GM21360 (cell line): Measurements from ENCODE around the gene ACSF3.
"Not testable (repeated sequence)": the region's sequence is repeated elsewhere in the genome, so short reads cannot be mapped to it uniquely, and the experiment has no call there.

Source experiments
- ATAC-seq: cut with Tn5 transposase; IDR thresholded peaks from one replicate; pipeline ENCODE4 v1.9.1; 2021; ENCODE audit warnings: mild to moderate bottlenecking, moderate library complexity; ENCODE audit not compliant: unreplicated experiment

The ACSF3 gene

DNA sequence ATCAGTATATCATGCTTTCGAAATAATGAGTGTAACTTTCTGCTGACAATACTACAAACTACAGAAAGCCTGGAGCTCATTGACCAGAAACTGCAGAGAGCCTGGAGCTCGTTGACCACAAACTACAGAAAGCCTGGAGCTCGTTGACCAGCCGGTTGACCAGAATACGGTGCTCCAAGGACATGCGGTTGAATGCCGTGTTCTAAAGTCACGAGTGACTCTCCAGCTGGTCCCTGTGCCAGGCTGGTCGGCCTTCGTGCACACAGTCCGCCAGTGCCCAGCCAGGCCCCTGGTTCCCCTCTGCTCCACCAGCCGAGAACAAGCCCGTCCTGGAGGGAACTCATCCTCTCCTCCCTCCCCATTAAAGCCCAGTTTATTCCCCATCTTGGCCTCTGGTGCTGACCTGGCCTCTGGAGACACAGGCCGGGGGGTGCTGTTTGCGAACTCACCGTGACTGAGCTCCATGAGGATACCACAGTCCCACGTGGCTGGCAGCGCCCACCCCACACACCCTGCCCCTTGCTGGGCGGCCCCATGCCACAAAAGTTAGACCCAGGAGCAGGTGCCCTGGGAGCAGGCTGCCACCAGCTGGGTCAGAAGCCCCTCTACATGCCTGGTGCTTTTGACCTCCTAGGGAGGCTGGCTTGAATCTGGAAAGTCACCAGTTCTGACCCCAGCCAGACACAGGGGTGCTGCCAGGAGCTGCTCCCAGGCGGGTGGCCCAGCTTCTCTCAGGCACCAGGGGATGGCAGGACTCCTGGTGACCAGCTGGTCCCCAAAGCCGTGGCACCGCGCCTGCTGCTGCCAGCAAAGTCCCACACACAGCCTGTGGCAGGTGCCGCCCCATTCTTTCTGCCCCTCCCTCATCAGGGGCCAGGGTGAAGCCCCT, 62.4 kb downstream of the ACSF3 start:
- no peak for ATAC-seq

DNA sequence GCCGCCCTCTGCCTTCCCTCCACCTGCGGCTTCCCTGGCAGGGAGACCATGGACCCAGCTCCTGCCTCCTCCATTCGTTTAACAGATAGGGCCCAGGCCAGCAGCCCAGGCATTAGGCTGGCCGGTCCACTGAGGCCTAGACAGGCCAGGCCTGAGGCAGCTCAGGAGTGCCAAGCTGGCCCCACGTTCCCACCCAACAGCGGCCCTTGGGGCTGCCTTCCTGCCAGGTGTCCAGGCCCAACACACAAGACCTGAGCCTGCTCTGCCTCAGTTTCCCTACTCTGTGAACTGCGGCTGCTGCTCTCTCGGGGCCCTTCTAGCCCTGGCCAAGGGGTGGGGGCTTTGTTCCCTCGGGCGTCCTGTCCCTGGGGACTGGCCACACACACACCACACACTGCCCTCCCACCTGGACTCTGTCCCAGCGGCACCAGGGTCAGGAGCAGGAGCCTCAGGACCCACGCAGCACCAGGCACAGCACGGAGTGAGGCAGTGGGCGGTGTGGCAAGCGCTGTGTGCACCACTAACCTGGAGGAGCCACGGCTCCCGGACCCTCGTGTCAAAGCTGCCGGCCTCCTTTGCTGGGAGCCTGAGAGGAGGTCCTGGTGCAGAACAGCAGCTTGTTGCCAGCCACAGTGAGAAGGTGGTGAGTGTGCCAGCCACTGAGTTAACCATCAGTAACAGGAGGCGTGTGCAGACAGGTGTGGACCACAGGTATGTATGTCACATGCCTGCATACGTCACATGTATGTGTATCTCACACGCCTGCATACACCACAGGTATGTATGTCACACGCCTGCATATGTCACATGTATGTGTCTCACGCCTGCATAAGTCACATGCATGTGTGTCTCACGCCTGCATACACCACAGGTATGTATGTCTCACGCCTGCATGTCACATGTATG, 63.3 kb downstream of the ACSF3 start:
- ATAC-seq = no peak

DNA sequence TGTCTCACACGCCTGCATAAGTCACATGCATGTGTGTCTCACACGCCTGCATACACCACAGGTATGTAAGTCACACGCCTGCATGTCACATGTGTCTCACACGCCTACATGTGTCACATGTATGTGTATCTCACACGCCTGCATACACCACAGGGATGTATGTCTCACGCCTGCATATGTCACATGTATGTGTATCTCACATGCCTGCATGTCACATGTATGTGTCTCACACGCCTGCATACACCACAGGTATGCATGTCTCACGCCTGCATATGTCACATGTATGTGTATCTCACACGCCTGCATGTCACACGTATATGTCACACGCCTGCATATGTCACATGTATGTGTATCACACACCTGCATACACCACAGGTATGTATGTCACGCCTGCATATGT, 64.1 kb downstream of the ACSF3 start:
- no peak for ATAC-seq

DNA sequence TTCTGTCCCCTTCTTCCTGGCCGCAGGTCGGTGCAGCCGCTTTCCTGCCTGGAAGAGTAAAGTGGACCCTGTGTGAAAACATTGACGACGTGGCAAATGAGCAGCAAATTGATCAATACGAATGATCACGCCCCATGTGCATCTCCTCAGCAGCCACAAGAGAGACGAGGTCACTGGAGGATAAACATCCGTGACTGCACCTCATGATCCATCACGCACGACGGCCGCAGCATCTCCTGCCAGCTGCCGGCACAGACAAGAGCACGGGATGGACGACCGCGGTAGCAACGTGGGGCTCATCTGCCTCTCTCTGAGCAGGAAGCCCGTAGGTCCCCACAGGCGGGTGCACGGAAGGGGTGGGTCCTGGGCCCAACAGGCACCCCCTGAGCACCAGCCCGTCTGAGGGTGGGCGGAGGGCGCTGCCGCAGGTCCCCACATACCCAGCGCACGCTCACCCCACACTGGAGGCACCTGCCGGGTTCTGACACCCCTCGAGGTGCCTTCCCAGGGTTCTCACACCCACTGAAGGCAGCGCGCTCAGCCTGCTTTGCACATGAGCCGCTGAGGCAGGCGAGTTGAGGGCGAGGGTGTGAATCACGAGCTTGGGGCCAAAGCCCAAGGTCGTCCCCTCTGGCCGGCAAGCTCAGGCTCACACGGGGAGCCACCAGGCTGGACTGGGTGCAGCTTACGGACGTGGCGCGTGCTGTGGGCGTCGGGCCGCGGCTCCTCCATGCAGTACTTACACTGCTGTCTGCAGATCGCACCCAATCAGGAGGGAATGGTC, 65.6 kb downstream of the ACSF3 start:
- ATAC-seq = no peak

DNA sequence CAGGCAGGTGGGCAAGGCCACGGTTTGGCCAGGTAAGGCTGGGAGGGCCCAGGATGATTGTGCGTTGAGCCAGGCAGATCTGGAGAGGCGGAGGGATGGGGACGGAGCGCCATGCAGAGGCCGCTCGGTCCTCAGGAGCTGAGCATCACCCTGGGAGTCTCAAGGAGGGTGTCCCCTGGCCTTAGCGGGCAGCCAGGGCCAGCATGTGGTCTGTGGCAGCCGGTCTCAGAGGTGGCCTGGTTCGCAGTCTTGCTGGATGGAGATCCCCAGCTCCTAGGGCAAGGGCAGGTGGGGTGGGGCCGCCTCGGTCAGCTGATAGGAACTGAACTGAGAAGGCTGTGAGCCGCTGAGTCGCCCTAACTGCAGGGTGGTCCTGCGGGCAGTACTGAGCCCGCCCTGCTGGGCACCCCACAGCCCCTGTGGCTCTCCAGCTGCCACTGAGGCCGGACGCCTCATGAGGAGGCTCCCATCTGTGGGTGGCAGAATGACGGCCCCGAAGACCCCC, 66.2 kb downstream of the ACSF3 start:
- no peak for ATAC-seq

DNA sequence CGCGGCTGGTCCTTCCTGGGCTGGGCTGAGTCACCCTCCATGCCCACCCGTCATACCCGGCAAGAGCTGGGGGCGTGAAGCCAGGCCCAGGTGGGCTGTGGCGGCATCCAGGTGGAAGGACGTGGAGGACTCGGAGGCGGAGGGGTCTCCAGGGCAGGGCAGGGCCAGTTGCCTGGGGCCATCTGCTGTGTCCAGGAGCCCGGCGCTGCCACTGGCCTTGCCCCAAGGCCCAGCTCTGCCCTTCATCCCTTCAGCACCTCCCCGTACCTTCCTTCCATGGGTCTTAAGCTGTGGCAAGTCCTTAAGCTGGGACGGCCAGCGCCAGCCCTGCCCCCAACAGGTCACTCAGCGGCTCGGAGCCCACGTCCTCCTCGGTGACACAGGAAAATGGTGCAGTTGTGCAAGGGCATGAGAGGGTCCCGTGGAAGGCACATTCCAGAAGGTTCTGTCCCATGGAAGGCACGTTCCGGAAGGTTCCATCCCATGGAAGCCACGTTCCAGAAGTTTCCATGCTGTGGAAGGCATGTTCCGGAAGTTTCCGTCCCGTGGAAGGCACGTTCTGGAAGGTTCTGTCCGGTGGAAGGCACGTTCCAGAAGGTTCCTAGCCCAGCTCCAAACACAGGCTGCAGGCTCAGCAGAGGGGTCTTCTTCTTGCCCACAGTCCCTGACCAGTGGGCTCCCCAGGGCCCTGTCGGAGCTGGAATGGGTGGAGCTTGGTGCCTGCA, 67.5 kb downstream of the ACSF3 start:
- ATAC-seq = no peak

DNA sequence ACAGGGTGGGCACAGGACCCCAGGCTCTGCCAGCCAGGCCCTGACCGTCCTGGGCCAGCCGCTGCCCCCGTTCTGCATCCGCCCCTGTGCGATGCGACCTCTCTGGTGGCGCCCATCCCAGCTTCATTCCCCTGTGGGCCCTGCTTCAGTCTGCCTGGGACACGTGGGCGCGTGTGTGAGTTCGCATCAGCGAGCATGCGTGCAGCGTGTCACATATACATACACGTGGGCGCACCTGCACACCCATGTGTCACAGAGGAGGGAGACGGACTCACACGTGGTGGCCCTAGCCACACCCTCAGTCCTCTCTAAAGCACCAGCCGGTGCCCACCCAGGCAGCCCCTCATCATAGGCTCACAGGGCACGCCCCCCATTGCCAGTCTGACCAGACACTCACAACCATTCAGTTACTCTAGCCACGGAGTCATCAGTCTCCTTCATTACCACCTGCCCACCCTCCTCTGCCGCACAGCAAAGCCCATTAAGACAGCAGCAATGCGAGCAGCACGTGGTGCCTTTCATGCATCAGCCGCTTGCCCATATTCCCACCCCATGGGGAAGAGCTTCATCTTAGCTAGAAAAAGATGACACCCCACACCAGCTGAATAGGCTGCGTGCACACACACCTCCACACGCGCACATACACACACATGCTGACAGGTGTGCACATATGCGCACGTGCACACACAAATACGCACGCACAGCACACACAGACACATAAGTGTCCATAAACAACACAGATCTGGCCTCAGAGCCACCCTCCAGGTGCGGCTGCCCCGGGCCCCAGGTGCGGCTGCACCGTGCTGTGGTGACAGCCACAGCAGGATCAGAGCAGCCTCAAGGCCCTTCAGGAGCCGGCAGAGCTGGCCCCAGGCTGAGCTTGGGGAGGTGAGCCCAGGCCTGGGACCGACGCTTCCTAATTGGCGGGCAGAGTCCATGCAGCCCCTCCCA, 68.4 kb downstream of the ACSF3 start:
- no peak for ATAC-seq

DNA sequence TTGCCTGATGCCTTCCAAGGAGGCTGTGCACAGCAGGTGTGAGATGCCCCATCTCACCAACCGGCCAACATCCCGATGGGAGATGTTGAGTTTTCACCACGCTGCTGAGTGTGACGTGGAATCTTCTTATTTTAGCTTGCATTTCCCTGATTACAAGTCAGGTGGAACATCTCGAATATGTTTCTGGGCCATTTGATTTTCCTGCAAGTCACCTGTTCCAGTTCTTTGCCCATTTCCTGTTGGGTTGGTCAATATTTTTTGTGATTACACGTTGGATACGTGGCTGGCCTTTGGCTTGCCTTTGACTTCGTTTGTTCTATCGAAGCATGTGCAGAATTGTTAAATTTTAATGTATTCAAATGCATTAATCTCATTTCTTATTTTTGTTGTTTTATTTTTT, 69.6 kb downstream of the ACSF3 start:
- no peak for ATAC-seq

DNA sequence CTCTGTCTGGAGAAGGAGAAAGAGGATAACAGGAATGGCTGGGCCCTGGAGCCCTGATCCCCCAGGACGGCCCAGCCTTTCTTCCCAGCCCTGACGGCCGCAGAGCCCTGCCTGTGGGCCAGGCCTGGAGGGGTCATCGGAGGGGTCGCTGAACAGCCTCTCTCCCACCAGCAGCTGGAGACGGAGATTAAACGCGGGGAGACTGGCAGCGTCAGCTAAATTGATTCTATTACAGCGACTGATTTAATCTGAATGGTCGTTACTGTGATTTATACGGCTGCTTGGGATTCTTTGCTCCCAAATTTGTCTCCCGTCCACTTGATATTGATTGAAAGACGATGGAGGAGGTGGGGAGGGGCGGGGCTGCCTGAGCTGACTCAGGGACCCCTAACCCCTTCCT, 70.8 kb downstream of the ACSF3 start:
- no peak for ATAC-seq

DNA sequence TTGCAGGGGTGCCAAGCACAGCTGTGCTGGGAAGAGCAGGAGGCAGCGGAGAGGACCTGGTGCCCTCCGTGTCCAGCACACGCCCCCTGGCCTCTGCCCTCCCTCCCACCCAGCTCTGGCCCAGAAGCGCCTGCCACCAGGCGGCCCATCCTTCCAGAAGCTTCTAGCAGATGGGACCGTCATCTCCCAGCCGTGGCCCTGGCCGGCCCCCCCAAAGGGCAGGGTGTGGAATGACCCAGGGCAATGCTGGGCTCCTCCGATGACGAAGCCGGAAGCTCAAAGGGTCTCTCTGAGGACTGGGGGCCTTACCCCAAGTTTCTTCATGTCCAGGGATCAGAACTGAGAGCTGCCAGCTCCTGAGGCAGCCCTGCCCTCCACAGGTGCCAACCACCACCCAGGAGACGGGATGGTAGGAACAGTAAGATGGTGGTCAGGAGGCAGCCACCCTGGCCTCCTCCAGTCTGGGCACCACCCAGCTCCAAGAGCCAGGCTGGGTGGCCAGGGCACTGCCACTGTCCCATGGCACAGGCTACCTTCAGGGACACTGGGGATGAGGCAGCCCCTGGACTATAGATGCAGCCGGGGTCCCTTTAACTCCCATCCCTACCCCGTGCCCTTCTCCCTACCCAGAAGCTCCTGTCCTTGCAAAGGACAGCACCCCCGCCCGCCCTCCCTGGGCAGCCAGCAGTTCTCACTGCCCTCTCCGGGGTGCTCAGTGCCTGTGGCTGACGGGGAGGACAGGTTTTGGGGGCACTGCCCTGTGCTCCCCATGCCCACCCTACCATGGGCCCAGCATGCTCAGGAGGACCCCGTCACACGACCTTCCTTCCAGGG, 71.4 kb downstream of the ACSF3 start:
- ATAC-seq = no peak

DNA sequence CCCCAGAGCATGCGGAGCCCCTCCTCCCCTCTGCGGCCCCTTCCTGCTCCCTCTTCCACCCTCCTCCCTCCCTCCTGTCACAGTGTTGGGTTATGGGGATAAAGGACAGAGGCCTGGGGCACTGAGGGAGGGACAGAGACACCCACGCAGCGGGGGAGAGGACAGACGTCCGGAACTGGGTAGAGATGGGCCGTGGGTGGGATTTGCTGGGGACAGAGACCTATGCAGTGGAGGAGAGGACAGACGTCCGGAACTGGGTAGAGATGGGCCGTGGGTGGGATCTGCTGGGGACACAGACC, 72.0 kb downstream of the ACSF3 start:
- ATAC-seq = not testable (repeated sequence)

DNA sequence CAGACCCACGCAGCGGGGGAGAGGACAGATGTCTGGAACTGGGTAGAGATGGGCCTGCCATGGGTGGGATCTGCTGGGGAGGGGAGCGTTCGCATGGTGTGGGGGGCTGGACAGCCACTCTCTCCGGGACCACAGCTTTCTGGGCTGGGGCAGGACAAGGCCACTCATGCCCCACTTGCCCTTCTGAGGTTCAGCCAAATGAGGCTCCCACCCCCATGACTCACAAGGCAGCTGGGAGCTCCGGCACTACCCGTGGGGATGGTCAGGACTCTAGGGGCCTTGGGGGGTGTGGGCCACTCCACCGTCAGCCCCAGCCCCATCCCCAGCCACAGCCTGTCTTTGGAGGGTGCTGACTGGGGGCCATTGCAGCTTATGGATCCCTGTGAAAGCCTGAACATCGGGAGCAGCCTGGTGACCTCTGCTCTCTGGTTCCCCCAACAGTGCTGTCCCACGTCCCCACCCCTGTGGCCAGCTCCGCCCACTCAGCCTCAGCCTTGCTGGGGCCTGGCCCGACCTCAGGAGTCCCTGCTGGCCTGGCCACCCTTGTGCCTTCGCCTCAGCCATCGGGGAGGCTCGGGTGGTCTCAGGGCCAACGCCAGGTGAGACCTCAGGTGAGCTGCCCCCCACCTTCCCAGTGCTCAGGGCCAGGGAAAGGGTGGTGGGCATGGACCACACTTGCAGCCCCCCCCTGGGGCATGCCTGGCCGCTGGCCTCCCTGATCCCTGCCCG, 73.2 kb downstream of the ACSF3 start:
- ATAC-seq = no peak

DNA sequence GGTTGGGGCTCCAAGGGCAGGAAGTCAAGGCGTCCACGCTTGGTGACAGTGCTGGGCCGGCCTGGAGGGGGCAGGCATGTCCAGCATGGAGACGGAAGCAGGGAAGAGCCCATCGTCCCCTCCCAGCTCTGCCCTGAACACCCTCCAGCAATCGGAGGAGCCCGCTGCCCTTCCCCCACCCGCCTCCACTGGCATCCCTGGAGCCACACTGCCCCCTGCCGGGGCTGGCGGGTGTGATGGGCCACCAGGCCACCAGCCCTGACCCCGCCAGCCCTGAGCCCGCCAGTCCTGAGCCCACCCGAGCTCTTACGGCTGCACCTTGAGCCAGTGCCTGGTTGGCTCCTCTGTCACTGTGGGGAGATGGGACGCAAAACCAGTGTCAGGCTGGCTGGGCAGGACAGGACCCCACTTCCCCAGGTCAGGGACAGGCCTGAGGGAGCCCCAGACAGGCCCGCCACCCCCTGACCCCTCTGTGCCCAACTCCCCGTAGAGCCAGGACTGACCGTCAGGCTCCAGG, 73.8 kb downstream of the ACSF3 start:
- ATAC-seq = no peak

DNA sequence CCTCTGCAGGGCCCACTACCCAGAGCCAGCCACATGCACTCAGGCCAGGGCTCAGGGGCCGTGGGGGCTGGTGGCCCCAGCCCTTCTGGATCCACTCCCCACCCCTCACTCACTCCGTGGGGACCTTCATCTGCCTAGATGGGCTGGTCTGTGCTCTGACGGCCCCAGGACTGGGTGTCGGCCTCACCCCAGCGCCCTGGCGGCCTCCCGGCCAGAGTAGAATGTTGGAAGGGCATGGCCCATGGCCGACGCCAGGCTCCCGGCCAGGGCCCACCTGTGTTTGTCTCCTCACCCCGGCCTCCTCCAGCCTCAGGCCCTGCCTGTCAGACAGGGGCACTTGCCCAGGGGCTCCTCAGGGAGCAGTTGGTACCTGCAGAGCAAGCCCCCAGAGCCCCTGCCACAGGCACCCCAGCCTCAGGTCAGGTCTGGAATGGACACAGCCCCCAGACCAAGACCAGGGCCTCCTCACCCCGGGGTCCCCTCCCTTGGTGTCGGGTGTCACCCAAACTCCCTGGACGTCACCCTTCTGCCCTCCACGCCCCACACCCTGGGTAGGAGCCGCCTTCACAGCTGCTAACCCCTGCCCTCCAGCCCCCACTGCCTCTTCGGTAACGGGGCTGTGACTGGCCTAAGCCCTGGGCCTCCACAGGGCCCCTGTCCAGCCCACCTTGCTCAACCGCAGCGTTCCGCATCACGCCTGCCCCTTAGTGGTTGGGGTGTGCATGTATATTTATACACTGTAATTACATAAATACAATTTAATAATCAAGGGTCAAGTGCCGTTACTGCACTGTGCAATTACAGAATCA, 74.9 kb downstream of the ACSF3 start:
- no peak for ATAC-seq

DNA sequence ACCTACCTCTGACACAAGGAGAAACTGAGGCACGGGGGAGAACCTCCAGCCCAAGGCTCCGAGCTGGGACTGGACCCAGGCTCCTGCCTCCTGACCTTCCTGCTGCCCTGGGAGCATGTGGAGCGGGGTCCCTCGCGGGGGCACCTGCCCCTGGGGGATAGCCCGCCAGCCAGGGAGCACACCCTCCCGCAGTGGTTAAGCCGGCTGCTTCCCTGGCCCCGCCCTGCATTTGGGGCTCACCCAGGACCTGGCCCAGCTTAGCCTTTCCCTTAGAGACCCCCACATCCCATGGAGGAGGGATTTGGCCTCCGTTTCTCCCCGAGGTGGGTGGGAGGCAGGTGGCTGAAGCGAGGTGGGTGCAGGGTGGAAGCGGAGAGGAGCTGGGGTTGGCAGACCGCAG, 76.1 kb downstream of the ACSF3 start:
- no peak for ATAC-seq

DNA sequence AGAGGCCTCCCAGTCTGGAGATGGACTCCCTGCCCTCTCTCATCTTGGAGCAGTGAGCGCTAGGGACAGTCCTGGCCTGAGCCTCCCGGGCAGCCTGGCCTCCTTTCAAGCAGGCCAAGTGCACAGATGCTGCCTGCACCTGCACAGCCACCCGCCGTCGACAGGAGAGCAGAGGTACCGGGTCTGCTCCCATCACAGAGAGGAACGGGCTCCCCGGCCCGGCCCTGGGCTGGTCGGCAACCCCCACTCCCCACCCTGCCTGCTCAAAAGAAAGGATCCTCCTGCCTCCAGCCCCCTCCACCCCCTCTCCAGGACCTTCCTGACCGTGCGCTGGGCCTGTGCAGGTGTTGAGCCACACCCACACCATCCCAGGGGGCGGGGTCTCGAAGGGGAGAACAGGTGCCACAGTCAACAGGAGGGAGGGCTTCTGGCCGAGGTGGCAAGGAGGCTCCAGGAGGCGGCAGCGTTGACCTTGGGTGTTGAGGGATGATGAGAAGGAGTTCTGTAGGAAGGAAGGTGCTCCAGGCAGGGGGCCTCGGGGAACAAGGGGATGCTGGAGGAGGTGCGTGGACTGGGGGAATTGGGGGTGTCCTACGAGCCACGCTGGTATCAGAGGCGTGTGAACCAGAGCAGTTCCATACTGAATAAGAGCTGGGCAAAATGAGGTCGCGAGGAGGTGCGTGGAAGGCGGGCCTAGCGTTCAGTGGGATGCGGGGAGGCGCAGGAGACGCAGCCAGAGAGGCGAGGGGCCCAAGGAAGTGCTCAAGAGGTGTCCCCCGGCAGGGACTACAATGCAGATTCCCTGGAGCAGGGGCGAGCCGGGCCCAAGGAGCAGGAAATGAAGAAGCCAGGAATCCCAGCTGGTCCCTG, 76.9 kb downstream of the ACSF3 start:
- no peak for ATAC-seq
